Activated CD8-positive, alpha-beta memory T cell treated with anti-CD3 and anti-CD28 coated beads for 1 hour (primary cell): ENCODE data around the gene ADD1.

ENCODE experiments used
- DNase-seq, 2 donors: peaks; one replicate each; pipeline ENCODE4 v3.0.0-alpha.2; 2020; ENCODE audit warnings: low read depth in 1 of 2; ENCODE audit errors: extremely low read depth in 1 of 2

The ADD1 gene

DNA sequence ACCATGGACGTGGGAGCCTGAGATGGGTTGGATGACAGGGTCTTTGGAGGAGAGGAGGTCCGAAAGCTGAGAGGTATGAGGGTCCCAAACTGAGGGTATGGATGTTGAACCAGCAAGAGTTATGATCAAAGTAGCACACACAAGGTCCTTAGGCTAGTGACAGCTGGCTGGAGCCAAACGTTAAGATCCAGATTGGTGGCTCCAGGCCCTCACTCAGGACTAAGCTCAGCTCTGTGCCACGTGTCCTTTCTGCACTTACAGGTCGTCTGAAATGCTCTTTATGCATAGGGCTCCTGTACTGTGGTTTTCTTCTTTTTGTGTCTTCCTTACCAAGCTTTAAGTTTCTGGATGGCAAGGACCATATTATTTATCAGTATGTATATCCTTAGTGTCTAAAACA lies 35.4 kb downstream of the ADD1 start:
- no peak for DNase-seq

DNA sequence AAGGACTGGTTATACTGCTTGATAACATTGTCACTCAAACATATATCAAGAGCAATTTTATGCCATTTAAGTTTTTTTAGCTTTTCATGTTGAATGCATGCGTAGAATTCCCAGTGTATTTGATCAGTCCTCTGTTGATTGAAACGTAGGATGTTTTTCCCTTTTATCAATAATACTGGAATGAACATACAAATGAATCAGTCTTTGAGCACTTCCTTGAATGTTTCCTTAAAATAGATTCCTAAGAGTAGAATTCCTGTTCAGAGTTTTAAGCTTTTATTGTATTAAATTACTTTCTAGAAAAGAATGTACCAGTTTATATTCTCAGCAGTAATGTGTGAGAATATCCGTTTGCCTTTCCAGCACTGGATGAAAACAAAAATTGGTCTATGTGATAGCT lies 37.8 kb downstream of the ADD1 start:
- DNase-seq, result no peak

DNA sequence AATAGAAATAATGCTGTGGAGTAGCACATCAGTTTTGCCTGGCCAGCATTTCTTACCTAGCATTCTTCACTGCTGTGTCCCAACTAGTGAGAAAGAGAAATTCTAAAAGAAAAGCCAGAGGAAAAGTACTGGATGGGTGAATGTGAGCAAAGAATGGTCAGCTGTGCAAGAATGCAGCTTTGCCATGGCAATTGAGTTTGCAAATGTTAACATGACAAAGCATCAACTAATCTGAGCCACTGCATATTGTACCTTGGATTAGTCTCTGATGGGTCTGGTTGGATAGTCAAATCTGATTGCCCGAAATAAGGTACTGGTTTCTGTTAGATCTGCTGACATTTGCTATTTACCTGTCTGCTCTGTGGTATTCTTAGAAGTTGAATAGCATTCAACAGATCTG lies 38.7 kb downstream of the ADD1 start:
- DNase-seq, result no peak

DNA sequence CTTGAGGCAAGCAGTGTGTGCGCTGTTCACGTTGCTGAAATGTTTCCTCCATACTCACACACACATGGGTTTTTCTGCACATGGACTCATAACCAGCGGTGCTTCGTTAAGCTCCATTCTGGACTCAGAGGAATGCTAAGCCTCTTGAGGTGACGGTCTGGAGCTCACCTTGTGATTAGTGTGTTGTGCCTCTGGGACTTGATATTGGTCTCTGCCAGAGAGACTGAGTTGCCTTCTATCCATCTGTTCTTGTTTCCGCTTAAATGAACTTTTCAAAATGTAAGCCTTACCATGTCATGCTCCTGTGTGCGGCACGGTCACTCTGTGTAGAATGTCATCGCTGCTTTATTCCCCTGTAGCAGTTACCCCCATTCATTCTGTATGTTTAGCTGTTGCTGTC lies 42.5 kb downstream of the ADD1 start:
- DNase-seq, result no peak

DNA sequence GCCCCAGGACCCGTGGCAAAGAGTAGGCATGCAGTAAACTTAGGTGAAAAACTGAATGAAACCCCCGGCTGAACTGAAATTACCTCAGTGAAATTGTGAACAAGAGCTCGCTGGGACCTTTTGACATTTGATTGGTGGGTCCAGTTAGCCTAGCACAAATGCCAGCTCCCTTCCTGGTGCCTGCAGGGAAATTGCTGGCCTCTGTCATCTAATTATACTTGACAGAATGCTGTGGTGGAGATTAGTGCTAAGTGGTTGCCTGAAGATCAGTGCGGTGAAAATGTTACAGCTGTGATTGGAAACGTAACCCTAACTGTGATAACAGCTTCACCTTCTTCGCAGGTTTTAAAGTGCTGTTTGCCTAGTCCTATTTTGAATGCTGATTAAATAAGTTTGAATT lies 43.0 kb downstream of the ADD1 start:
- no peak for DNase-seq

DNA sequence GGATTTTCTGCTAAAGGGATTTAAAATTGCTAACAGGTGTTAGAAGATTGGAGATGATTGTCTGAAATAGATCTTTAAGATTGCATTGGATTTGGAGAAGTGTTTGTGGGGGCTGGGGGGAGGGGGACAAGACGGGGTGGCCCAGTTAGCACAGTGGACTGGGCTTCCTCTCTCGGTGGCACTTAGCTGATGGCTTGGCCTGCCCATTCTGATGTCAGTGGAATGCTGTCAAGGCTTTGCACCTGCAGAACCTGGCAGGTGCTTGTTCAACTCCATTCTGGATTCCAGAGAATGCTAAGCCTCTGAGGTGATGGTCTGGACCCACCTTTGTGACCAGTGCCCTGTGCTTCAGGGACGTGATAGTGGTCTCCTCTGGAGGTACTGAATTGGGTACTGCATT lies 43.7 kb downstream of the ADD1 start:
- no peak for DNase-seq

DNA sequence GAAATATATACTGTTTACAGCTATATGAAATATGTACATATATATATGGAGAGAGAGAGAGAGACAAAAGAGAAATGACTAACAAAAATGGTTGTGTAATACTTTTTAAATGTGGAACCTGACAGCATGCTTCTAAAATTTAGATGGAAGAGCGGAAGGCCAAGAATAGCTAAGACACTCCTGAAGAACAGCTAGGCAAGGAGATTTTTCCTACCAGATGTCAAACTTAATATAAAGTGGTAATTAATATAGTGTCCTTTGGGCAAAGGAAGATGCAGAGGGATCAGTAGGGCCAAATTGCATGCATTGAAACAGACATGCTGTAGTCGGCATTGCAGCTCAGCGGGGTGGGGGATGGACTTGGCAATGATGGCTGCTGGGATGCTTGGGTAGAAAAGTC lies 45.2 kb downstream of the ADD1 start:
- DNase-seq, result no peak

DNA sequence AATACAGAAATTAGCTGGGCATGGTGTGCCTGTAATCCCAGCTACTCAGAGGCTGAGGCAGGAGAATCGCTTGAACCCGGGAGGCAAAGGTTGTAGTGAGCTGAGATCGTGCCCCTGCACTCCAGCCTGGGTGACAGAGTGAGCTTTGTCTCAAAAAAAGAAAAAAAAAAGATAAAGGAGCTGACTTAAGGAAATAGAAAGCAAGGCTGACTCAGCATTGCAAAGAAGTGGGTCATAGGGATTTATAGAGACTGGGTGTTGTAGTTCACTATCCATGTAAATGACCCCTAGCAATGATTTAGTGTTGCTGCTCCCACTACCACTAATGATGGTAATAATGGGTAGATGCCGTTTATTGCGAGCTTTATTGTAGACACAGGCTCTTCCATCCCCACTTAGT lies 47.6 kb downstream of the ADD1 start:
- no peak for DNase-seq

DNA sequence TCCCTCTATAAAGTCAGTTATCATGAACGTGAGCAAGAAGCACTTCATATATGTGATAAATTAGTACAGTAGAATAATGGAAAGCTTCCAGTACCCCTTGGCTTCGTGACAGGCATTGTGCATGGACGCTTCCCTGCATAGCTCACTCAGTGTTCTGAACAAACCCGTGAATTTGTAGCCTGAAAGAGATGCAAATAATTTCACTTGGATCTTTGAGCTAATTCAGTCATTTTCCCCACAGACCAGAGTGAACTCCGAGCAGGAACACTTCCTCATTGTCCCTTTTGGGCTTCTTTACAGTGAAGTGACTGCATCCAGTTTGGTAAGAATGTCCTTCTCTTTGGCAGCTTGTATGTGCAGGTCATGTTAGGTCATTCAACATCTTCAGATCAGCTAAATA lies 50.1 kb downstream of the ADD1 start:
- DNase-seq, result no peak

DNA sequence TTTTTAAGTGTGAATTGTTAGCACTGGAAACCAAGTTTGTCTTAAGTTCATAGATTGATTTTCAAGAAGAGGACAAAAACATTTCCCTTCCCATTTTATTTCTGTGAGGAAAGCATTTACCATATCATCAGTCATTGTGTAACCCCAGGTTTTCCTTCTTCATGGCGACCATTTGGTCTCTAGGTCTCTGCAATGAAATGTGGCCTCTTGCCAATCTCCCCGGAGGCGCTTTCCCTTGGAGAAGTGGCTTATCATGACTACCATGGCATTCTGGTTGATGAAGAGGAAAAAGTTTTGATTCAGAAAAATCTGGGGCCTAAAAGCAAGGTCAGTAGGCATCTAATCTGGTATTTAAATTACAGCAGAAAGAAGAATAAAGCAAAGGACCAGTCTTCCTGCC lies 54.4 kb downstream of the ADD1 start:
- DNase-seq, result no peak

DNA sequence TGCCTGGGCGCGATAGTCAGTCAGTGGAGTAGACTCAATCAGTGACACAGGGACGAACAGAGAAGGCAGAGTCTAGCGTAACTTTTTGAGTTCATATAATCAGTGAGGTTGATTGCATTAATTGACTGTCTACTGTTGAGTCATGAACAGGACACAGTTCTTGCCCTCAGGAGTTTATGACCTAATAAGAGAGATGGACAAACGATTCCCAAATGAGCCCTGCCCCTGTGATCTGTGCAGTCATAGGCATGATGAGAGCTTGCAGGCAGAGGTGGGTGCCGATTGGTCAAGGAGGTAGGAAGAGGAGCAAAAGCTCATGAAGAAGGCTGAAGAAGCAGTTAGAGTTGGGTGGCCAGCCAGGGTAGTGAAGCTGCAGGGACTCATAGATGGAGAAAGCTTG lies 57.1 kb downstream of the ADD1 start:
- DNase-seq, result no peak

DNA sequence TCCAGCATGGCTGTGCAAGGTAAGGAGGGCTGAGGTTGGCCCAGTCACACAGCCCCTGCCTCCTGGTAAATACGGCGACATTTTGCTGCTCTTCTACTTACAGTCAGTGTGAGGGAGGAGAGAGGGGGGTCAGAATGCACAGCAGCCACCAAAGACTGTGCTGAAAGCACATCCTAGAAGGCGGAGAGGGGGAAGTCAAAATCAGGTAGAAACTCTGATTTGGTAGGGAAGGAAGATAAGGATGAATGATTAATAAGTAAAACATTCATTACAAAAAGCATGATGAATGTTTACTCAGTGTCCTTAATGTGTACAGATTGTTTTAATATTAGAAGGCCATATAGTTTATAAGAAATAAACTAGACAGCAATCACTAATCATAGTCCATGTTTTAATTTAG lies 57.5 kb downstream of the ADD1 start:
- DNase-seq, result no peak

DNA sequence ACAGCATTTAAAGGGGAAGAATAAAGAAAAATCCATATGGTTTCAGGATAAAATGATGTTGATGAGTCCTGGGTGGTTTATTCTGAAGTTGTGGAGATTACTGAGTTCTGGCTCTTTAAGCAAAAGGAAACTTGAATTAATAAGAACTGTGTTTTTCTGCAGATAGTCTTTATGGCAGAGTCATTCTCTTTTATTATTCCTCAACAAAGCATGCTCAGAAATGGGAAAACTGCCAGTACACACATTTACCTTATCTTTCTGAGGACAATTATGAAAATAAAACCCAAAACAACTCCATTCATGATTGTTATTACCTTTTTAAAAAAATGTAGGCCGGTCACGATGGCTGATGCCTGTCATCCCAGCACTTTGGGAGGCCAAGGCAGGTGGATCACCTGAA lies 58.5 kb downstream of the ADD1 start:
- no peak for DNase-seq

DNA sequence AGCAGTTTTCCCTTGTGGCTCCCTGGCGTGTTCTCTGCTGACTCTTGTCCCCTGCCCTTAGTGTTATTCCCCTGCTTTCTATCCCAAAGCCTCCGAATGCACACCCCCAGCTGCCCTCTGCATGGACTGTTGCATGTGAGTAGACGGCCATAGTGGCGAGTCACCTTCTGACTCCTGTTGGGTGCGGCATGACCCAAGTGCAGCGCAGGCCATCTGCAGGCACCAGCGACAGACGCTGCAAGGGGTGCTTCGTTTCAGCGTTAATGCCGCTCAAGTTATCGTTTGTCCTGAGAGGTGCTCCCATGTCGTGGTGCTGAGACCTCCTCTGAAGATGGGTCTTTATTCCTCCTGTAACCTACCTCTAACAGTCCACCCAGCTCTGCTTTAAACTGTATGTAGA lies 61.9 kb downstream of the ADD1 start:
- DNase-seq, result no peak

DNA sequence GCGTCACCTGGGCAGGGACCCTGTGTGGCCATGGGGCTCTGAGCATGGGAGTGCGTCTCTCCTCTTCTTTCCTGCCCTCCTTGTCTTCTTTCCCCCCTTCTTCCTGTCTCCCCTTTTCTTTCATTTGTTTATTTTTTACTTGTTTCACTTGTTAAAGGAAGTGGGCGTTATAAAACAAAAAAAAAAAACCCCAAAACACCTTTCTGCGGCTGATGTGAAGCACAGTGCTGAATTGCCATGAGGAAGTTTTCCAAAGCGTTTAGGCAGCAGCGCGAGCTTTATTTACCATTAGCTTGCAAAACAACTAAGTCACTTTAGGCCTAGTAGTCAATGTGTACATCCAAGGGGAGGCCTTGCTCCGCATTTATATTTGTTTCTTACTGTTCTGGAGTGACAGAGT lies 62.6 kb downstream of the ADD1 start:
- no peak for DNase-seq

DNA sequence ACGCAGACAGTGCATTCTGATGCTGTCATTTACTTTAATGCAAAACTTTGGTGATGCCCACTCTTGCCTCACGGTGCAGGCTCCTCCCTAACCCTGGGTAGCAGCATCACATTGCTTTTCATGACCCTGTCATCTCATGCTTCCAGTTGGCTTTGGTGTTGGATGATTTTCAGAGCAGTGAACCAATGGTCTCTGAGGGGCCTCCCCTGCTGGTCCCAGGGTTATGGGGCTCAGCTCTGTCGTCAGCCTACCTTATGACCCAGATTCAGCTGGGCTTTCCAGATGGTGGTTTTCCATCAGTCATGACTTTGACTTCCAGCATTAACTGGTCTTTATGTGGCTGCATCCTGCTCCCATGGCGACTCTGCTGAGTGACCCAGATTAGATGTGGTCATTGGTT lies 63.6 kb downstream of the ADD1 start:
- no peak for DNase-seq

DNA sequence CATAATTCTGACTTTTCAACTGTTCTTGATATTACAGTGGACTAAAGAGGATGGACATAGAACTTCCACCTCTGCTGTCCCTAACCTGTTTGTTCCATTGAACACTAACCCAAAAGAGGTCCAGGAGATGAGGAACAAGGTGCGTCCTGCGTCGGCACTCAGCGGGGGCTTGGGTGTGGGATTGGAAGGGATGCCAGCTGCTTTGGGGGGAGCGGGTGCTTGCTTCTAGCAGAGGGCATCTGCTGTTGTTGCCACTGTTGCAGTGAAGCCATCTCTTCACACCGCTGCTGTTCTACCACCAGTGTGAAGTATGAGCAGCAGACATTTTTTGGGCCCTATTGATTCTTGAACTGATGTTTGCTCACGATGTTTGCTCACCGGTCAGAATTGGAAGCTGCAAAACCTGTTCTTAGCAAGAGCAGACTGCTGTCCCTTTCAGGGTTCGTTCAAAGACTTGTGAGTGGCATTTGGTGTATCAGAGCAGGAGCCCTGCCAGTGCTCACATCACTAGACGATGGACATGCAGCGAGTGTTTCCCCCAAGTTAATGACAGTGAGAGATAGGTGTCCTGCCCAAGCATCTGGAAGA lies 64.2 kb downstream of the ADD1 start:
- DNase-seq, result no peak

DNA sequence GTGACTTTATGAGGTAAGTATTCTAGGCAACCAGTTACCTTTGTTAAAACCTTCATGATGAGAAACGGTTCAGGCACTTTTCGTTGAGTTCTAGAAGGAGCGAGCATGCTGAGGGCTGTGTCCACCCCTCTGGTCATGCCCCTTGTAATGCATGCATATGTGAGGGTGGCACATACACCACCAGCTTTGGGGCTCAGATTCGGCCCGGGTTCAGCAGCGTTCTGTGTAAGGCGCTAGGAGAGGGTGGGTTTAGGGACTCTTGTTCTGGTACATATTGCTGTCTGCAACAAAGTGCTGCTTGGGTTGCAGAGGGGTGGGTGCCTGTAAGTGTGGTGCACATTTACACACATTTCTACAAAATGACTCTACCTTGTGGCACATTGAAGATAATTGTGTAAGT lies 65.0 kb downstream of the ADD1 start:
- no peak for DNase-seq

DNA sequence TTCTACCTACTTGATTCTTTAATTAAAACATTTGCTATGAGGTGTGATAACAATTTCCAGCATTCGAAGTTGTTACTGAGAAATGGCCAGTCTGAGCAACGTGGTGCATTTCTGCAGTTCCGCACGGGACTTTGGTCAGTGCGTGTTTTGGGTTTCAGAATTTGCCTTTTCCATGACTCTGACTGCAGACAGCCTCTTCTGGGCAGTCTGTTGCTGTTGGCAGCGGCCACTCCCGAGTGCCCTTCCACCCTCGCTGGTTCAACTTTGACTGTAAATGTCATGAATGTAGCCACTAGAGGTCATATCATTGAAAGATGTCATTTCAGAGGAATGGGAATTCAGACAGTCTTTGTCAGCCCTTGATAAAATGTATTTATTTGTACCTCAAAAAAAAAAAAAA lies 65.9 kb downstream of the ADD1 start:
- DNase-seq, result no peak

DNA sequence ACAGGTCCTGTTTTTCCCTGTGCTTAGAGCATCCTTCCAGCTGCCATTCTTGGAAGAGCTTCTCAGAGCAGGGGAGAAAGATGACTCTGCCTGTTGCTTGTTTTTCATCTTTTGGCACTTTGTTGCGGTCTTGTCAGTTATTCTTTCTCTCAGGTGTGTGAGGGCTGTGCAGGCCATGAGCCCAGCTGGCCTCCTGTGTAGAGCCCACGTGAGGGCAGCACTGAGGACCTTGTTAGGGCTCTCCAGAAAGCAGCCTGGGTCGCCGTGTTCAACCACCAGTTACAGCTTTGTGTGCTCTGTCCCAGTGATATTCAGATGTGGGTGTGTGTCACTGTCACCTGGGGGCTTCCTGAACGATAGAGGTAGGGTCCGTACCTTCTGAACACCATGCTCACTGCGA lies 66.8 kb downstream of the ADD1 start:
- DNase-seq, result no peak

DNA sequence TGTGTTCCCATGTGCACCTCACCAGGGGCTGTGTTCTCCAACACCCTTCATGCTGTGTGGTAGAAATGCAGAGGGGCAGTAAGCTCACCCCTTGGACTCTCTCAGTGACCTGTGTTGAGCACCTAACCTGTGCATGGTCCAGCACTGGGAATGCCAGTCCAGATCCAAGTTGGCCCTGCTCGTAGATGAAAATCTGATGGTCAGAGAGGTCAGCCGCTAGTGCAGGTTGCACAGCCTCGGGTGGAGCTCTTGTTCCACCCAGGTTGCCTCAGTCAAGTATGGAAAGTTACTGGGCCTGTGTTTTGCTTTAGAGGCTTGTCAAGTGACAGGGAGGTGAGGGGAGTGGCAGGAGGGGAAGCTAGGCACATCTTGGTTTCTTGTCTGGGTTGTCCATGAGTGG lies 68.2 kb downstream of the ADD1 start:
- DNase-seq, result no peak

DNA sequence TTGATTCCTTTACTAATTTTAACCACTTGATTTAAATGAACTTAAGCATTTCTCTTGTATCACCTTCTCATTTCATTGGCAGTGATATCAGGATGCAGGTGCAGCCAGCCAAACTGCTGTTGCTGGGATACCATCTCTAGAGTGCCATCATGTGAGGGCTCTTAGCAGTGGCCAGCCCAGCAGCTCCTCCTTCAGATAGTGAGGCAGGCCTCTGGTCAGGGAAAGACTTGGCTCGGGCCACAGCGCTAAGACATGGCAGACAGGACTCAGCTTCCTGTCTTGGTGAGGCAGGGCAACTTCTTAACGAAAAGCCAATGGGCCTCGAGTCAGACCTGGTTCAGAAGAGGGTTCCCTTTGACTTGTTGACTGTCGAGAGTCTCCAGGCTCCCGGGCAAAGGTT lies 69.5 kb downstream of the ADD1 start:
- no peak for DNase-seq

DNA sequence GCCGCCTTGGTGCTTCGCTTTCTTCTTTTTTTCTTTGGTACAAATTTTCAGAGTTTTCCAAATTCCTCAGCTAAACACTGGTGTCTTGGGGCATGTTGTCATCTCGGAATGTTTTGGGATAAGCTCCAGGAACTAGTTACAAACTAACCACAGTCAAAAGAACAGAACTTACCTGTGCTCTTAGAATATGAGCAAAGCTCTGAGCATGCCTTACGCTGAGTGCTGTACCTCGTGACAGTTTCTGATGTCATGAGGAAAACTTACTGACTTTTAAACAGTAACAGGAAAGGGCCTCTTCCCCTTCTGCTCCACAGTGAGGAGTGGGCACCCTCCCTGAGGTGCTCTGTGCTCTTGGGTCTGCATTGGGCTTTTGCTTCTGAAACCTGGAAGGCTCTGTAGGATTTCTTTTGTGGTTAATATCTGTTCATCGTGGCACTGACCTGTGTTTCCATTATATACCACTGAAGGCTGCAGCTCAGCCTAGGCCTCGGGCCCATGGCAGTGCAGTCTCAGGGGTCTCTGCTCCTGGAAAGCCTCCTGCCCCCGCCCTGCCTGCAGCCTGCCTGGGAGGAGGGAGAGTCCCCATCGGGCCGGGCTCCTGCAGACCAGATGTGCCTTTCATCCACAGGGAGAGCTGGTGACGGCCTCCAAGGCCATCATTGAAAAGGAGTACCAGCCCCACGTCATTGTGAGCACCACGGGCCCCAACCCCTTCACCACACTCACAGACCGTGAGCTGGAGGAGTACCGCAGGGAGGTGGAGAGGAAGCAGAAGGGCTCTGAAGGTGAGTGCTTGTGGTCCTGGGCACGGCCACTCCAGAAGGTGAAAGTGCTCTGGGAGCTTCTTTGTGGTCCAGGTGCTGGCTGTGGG lies 70.8 kb downstream of the ADD1 start:
- no peak for DNase-seq
